GM12864 (cell line): ENCODE results near the gene RCOR2.

Experiments
- DNase-seq: peaks from one replicate; pipeline ENCODE4 v3.0.0-alpha.2; 2011; ENCODE audit warnings: low read depth
- H3K4me3 ChIP-seq: 2 replicates; pipeline ENCODE4 v1.5.1; 2011; ENCODE audit warnings: mild to moderate bottlenecking, low read depth, low read length, control low read depth
- CTCF ChIP-seq: IDR thresholded peaks from 2 replicates; pipeline ENCODE4 v1.5.1; 2011; ENCODE audit warnings: low read depth, mild to moderate bottlenecking, moderate library complexity, low read length, control low read depth, inconsistent platforms; ENCODE audit errors: missing control alignments

The RCOR2 gene

DNA sequence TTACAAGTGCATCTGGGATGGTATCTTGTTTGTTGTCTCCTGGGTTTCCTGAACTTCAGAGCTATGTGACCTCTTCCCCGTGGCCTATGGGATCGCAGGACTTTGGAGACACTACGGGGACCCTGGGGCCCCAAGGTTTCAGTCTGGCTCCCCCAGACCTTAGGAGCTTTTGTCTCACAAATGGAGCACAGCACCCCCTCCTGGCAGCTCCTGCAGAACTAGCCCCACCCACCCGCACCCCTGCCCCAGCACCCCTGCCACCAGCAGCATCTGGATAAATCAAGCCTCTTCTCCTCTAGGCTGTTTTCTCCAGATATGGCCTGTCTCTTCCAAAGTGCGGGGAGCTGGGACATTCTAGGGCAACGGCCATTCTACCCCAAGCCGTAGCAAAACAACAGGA, 10.4 kb downstream of the RCOR2 start:
- no peak for DNase-seq
- TF ChIP-seq CTCF = no peak

GRCh38 chr11:63906087-63906486, 10.9 kb downstream of the RCOR2 start:
- no peak for TF ChIP-seq CTCF
- no peak for DNase-seq
- no peak overlapping the region for H3K4me3 ChIP-seq

More for the DNA sequence above, 10.4 kb downstream of the RCOR2 start:
- H3K4me3 ChIP-seq = no peak overlapping the region

DNA sequence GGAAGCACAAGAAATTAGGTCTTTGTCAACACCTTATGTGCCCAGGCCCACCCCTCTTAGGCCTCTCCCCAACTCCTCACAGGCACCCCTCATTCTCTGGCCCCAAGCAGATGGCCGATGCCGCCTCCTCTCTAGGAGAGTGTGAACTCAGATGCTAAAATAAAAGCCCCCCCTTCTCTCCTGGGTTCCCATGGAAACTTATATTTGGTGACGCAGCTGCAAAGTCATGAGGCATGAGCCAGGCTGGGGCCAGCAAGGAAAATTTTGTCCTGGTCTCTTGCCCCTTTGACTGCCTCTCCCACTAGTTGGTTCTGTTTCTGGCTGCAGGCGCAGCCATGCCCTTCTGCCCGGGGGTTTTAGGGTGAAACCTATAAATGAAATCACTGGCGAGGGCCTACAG, 11.8 kb downstream of the RCOR2 start:
- no peak overlapping the region for H3K4me3 ChIP-seq
- no peak for TF ChIP-seq CTCF
- no peak for DNase-seq

GRCh38 chr11:63904743-63905142, 12.2 kb downstream of the RCOR2 start:
- DNase-seq = no peak
- H3K4me3 ChIP-seq = no peak overlapping the region
- no peak for TF ChIP-seq CTCF

DNA sequence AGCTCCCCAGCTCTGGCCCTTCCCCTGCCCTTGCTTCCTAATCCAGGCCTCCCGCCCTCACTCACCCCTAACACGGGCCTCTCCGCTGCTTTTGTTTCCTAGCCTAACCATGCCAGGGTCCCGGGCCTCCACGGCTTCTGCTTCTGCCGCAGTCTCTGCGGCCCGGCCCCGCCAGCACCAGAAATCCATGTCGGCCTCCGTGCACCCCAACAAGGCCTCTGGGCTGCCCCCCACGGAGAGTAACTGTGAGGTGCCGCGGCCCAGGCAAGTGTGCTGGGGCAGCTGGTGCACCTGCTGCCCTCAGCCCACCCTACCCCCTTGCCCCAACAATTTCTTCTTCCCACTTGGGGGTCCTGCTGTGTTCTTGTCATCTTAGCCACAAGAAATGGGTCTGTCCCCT, 13.1 kb downstream of the RCOR2 start:
- no peak overlapping the region for H3K4me3 ChIP-seq
- DNase-seq = no peak
- no peak for TF ChIP-seq CTCF

GRCh38 chr11:63901660-63902059, 15.3 kb downstream of the RCOR2 start:
- peak; percentile 33 for TF ChIP-seq CTCF
- no peak overlapping the region for H3K4me3 ChIP-seq
- no peak for DNase-seq

DNA sequence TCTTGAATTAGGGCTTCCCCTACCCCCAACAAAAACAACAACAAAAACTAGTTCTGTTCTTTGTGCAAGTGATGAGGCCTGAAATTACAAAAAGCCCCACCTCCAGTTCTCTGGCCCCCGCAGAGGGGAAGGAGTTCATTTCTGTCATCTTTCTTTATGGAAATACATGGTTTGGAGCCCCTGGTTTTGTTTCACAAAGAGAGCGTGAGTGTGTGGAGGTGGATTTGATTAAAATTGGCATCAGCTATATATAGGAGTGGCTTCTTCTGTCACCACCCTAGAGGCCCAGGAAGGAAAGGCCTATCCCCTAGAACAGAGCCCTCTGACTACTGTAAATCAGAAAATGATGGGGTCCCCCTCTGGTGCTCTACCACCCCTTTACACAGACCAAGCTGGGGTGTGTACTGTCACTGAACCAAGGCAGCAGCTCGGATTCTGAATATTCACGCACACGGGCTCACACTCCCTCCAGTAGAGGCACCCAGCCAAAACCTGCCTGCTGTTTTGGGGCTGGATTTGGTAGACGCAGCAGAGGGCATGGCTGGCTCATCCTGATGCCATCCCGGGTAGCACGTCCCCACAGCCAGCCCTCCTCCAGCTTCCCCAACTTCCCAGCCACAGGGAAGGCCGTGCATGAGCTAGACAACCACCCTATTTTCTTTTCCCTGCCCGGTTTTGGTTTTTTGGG, 19.4 kb downstream of the RCOR2 start:
- DNase-seq = no peak
- no peak overlapping the region for H3K4me3 ChIP-seq
- TF ChIP-seq CTCF = no peak
